HEK293 (cell line): ENCODE data around the gene AIF1.

Experiments used
- AEBP2 ChIP-seq: fragments of 450-650 bp; formaldehyde crosslinking; IDR thresholded peaks from 2 replicates; pipeline ENCODE4 v1.5.1; 2016; ENCODE audit warnings: missing biosample characterization, missing genetic modification characterization, borderline replicate concordance
- BCL11A ChIP-seq: fragments of 450-650 bp; formaldehyde crosslinking; IDR thresholded peaks from 2 replicates; pipeline ENCODE4 v1.5.1; 2016; ENCODE audit warnings: low read depth, missing biosample characterization, missing genetic modification characterization
- GLIS1 ChIP-seq: fragments of 450-650 bp; formaldehyde crosslinking; IDR thresholded peaks from 2 replicates; pipeline ENCODE4 v1.5.1; 2016; ENCODE audit warnings: missing biosample characterization, missing genetic modification characterization
- KLF16 ChIP-seq: fragments of 450-650 bp; formaldehyde crosslinking; IDR thresholded peaks from 2 replicates; pipeline ENCODE4 v1.5.1; 2017; ENCODE audit warnings: missing biosample characterization, missing genetic modification characterization
- KLF8 ChIP-seq: fragments of 450-650 bp; formaldehyde crosslinking; IDR thresholded peaks from 2 replicates; pipeline ENCODE4 v1.5.1; 2016; ENCODE audit warnings: missing biosample characterization, missing genetic modification characterization
- SCRT2 ChIP-seq: fragments of 450-650 bp; formaldehyde crosslinking; IDR thresholded peaks from 2 replicates; pipeline ENCODE4 v1.5.1; 2016; ENCODE audit warnings: missing biosample characterization, missing genetic modification characterization
- ZEB2 ChIP-seq: fragments of 450-650 bp; formaldehyde crosslinking; IDR thresholded peaks from 2 replicates; pipeline ENCODE4 v1.5.1; 2016; ENCODE audit warnings: missing biosample characterization, missing genetic modification characterization
- ZFP3 ChIP-seq: fragments of 450-650 bp; formaldehyde crosslinking; IDR thresholded peaks from 2 replicates; pipeline ENCODE4 v1.5.1; 2016; ENCODE audit warnings: low read depth, missing biosample characterization, missing genetic modification characterization
- ZFP41 ChIP-seq: fragments of 450-650 bp; formaldehyde crosslinking; IDR thresholded peaks from 2 replicates; pipeline ENCODE4 v1.5.1; 2016; ENCODE audit warnings: missing biosample characterization, missing genetic modification characterization, borderline replicate concordance
- ZNF174 ChIP-seq: fragments of 450-650 bp; formaldehyde crosslinking; IDR thresholded peaks from 2 replicates; pipeline ENCODE4 v1.5.0; 2017; ENCODE audit warnings: missing biosample characterization, mild to moderate bottlenecking, missing genetic modification characterization
- ZNF23 ChIP-seq: fragments of 450-650 bp; formaldehyde crosslinking; IDR thresholded peaks from 2 replicates; pipeline ENCODE4 v1.5.1; 2016; ENCODE audit warnings: missing biosample characterization, missing genetic modification characterization, borderline replicate concordance
- ZNF324 ChIP-seq: fragments of 450-650 bp; formaldehyde crosslinking; IDR thresholded peaks from 2 replicates; pipeline ENCODE4 v1.5.1; 2016; ENCODE audit warnings: missing biosample characterization, missing genetic modification characterization
- ZNF394 ChIP-seq: fragments of 450-650 bp; formaldehyde crosslinking; IDR thresholded peaks from 2 replicates; pipeline ENCODE4 v1.5.1; 2016; ENCODE audit warnings: missing biosample characterization, missing genetic modification characterization, mild to moderate bottlenecking, moderate library complexity, borderline replicate concordance
- ZNF404 ChIP-seq: fragments of 450-650 bp; formaldehyde crosslinking; IDR thresholded peaks from 2 replicates; pipeline ENCODE4 v1.5.1; 2017; ENCODE audit warnings: missing biosample characterization, missing genetic modification characterization
- ZNF423 ChIP-seq: fragments of 450-650 bp; formaldehyde crosslinking; IDR thresholded peaks from 2 replicates; pipeline ENCODE4 v1.5.1; 2016; ENCODE audit warnings: missing biosample characterization, missing genetic modification characterization
- ZNF48 ChIP-seq: fragments of 450-650 bp; formaldehyde crosslinking; IDR thresholded peaks from 2 replicates; pipeline ENCODE4 v1.5.1; 2016; ENCODE audit warnings: missing biosample characterization, missing genetic modification characterization
- ZNF530 ChIP-seq: fragments of 450-650 bp; formaldehyde crosslinking; IDR thresholded peaks from 2 replicates; pipeline ENCODE4 v1.5.1; 2016; ENCODE audit warnings: low read depth, missing biosample characterization, missing genetic modification characterization
- ZNF549 ChIP-seq: fragments of 450-650 bp; IDR thresholded peaks from 2 replicates; pipeline ENCODE4 v1.5.1; 2018; ENCODE audit warnings: missing biosample characterization, missing genetic modification characterization, mild to moderate bottlenecking, inconsistent platforms, moderate library complexity
- ZNF600 ChIP-seq: fragments of 450-650 bp; formaldehyde crosslinking; IDR thresholded peaks from 2 replicates; pipeline ENCODE4 v1.5.1; 2016; ENCODE audit warnings: missing biosample characterization, missing genetic modification characterization
- ZNF654 ChIP-seq: fragments of 450-650 bp; formaldehyde crosslinking; IDR thresholded peaks from 2 replicates; pipeline ENCODE4 v1.5.1; 2016; ENCODE audit warnings: low read depth, missing biosample characterization, missing genetic modification characterization
- ZNF660 ChIP-seq: fragments of 450-650 bp; IDR thresholded peaks from 2 replicates; pipeline ENCODE4 v1.5.1; 2018; ENCODE audit warnings: missing biosample characterization, mild to moderate bottlenecking, missing genetic modification characterization
- ZNF701 ChIP-seq: fragments of 450-650 bp; formaldehyde crosslinking; IDR thresholded peaks from 2 replicates; pipeline ENCODE4 v1.5.1; 2016; ENCODE audit warnings: missing biosample characterization, missing genetic modification characterization
- ZNF791 ChIP-seq: fragments of 450-650 bp; formaldehyde crosslinking; IDR thresholded peaks from 2 replicates; pipeline ENCODE4 v1.5.1; 2016; ENCODE audit warnings: missing biosample characterization, missing genetic modification characterization
- TF ChIP-seq, protein P1 (sequence below): fragments of 450-650 bp; formaldehyde crosslinking; IDR thresholded peaks from 2 replicates; pipeline ENCODE4 v1.5.1; 2016; ENCODE audit warnings: missing biosample characterization, missing genetic modification characterization
- TF ChIP-seq, protein P2 (sequence below): fragments of 450-650 bp; formaldehyde crosslinking; IDR thresholded peaks from 2 replicates; pipeline ENCODE4 v1.5.1; 2016; ENCODE audit warnings: missing biosample characterization, missing genetic modification characterization
- TF ChIP-seq, protein P3 (sequence below): fragments of 450-650 bp; formaldehyde crosslinking; IDR thresholded peaks from 2 replicates; pipeline ENCODE4 v1.5.1; 2016; ENCODE audit warnings: missing biosample characterization, missing genetic modification characterization

AIF1 gene

GRCh38 chr6:31580807-31581433 lies 34.1 kb upstream of the AIF1 start (continued):
- TF ChIP-seq GLIS1 (peak; percentile 52), ZNF23 (no peak), KLF16 (0 out of 2 replicates have a peak, but pooled peaks have one; percentile 21), ZFP41 (no peak), ZNF791 (tag by site-specific recombination) (no peak), ZNF600 (tag by site-specific recombination) (peak; percentile 70), ZNF394 (tag by site-specific recombination) (no peak), ZEB2 (tag by site-specific recombination) (peak; percentile 91), ZNF701 (no peak), AEBP2 (tag by site-specific recombination) (no peak), ZNF404 (tag by site-specific recombination) (no peak), ZNF654 (peak; percentile 18; the same call in 1 of the 2 replicates), BCL11A (tag by site-specific recombination) (no peak), ZNF324 (tag by site-specific recombination) (peak; percentile 52), ZFP3 (tag by site-specific recombination) (no peak), ZNF48 (tag by site-specific recombination) (no peak), ZNF660 (tag by site-specific recombination) (peak; percentile 85; the same call in 1 of the 2 replicates), ZNF423 (tag by site-specific recombination) (no peak), ZNF174 (tag by site-specific recombination) (no peak), KLF8 (tag by site-specific recombination) (no peak), ZNF530 (tag by site-specific recombination) (no peak), SCRT2 (tag by site-specific recombination) (no peak), ZNF549 (no peak)
- TF ChIP-seq, protein P1, sequence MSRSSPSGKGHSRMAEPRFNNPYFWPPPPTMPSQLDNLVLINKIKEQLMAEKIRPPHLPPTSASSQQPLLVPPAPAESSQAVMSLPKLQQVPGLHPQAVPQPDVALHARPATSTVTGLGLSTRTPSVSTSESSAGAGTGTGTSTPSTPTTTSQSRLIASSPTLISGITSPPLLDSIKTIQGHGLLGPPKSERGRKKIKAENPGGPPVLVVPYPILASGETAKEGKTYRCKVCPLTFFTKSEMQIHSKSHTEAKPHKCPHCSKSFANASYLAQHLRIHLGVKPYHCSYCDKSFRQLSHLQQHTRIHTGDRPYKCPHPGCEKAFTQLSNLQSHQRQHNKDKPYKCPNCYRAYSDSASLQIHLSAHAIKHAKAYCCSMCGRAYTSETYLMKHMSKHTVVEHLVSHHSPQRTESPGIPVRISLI (tag by site-specific recombination), result no peak
- TF ChIP-seq, protein P2, sequence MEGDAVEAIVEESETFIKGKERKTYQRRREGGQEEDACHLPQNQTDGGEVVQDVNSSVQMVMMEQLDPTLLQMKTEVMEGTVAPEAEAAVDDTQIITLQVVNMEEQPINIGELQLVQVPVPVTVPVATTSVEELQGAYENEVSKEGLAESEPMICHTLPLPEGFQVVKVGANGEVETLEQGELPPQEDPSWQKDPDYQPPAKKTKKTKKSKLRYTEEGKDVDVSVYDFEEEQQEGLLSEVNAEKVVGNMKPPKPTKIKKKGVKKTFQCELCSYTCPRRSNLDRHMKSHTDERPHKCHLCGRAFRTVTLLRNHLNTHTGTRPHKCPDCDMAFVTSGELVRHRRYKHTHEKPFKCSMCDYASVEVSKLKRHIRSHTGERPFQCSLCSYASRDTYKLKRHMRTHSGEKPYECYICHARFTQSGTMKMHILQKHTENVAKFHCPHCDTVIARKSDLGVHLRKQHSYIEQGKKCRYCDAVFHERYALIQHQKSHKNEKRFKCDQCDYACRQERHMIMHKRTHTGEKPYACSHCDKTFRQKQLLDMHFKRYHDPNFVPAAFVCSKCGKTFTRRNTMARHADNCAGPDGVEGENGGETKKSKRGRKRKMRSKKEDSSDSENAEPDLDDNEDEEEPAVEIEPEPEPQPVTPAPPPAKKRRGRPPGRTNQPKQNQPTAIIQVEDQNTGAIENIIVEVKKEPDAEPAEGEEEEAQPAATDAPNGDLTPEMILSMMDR (tag by site-specific recombination), result peak; percentile 98
- TF ChIP-seq, protein P3, sequence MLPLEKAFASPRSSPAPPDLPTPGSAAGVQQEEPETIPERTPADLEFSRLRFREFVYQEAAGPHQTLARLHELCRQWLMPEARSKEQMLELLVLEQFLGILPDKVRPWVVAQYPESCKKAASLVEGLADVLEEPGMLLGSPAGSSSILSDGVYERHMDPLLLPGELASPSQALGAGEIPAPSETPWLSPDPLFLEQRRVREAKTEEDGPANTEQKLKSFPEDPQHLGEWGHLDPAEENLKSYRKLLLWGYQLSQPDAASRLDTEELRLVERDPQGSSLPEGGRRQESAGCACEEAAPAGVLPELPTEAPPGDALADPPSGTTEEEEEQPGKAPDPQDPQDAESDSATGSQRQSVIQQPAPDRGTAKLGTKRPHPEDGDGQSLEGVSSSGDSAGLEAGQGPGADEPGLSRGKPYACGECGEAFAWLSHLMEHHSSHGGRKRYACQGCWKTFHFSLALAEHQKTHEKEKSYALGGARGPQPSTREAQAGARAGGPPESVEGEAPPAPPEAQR, result no peak
